ENCODE data around the gene STAT5B. TPM values are rescaled to one million over a fixed set of nuclear protein-coding genes. Genes with fewer than 3 reads are reported as not detected.

The STAT5B gene
- total RNA-seq, 1 donor from 2014 or later, result 52.3 TPM

GRCh38 chr17:42287977-42288802, 12.0 kb upstream of the STAT5B start, which contains the start of gene STAT5A:
TSS of gene STAT5A (plus strand) at chr17:42288498. CDS start at chr17:42289412, 914 bp downstream.
- peaks cover 12% of the 10 kb centered on the region for H3K4me1 Mint-ChIP-seq
- peak in 1 of 2 experiments; percentile 67 for DNase-seq (ENCODE audit: low spot score in 2 of 2, unreplicated experiment in 2 of 2)
- H3K4me3 Mint-ChIP-seq, result peak within 1 kb of the TSS; percentile 67
- peaks cover 14% of the 10 kb centered on the region for H3K27me3 Mint-ChIP-seq (ENCODE audit: low read depth)
- no peak for TF ChIP-seq CTCF (IDR thresholded peaks at IDR 0.05; ENCODE audit: unreplicated experiment)
- H3K27ac Mint-ChIP-seq, result no peak within 1 kb of the TSS
- no peaks in the 10 kb centered on the region for H3K9me3 Mint-ChIP-seq
- H3K36me3 Mint-ChIP-seq, result no peaks in the 10 kb centered on the region

GRCh38 chr17:42287305-42287976, 11.2 kb upstream of the STAT5B start:
- peaks cover 14% of the 10 kb centered on the region for H3K27me3 Mint-ChIP-seq (ENCODE audit: low read depth)
- H3K27ac Mint-ChIP-seq, result no peak overlapping the region
- no peak for DNase-seq (ENCODE audit: low spot score in 2 of 2, unreplicated experiment in 2 of 2)

GRCh38 chr17:42286411-42287221, 10.4 kb upstream of the STAT5B start:
- Mint-ChIP-seq H3K27ac (peak overlapping the region; percentile 7), H3K27me3 (ENCODE audit: low read depth) (peaks cover 14% of the 10 kb centered on the region), H3K4me1 (peaks cover 12% of the 10 kb centered on the region), H3K36me3 (no peaks in the 10 kb centered on the region), H3K4me3 (peak overlapping the region; percentile 67), H3K9me3 (no peaks in the 10 kb centered on the region)
- TF ChIP-seq CTCF (IDR thresholded peaks at IDR 0.05; ENCODE audit: unreplicated experiment), result no peak
- DNase-seq (ENCODE audit: low spot score in 2 of 2, unreplicated experiment in 2 of 2), result no peak

More at GRCh38 chr17:42287305-42287976, 11.2 kb upstream of the STAT5B start:
- TF ChIP-seq CTCF (IDR thresholded peaks at IDR 0.05; ENCODE audit: unreplicated experiment), result no peak
- Mint-ChIP-seq H3K4me1 (peaks cover 12% of the 10 kb centered on the region), H3K36me3 (no peaks in the 10 kb centered on the region), H3K9me3 (no peaks in the 10 kb centered on the region), H3K4me3 (peak overlapping the region; percentile 67)

- H3K27me3 Mint-ChIP-seq (ENCODE audit: low read depth), result peaks cover 14% of the 10 kb centered on the region
Measured at GRCh38 chr17:42285346-42286050, 9.3 kb upstream of the STAT5B start.

More at GRCh38 chr17:42285346-42286050, 9.3 kb upstream of the STAT5B start:
- peaks cover 12% of the 10 kb centered on the region for H3K4me1 Mint-ChIP-seq
- no peaks in the 10 kb centered on the region for H3K36me3 Mint-ChIP-seq
- H3K27ac Mint-ChIP-seq, result no peak overlapping the region
- H3K4me3 Mint-ChIP-seq, result no peak overlapping the region
- no peak for TF ChIP-seq CTCF (IDR thresholded peaks at IDR 0.05; ENCODE audit: unreplicated experiment)
- H3K9me3 Mint-ChIP-seq, result no peaks in the 10 kb centered on the region
- no peak for DNase-seq (ENCODE audit: low spot score in 2 of 2, unreplicated experiment in 2 of 2)
